Measurements from ENCODE around the gene ABCC5.

Gene ABCC5

DNA sequence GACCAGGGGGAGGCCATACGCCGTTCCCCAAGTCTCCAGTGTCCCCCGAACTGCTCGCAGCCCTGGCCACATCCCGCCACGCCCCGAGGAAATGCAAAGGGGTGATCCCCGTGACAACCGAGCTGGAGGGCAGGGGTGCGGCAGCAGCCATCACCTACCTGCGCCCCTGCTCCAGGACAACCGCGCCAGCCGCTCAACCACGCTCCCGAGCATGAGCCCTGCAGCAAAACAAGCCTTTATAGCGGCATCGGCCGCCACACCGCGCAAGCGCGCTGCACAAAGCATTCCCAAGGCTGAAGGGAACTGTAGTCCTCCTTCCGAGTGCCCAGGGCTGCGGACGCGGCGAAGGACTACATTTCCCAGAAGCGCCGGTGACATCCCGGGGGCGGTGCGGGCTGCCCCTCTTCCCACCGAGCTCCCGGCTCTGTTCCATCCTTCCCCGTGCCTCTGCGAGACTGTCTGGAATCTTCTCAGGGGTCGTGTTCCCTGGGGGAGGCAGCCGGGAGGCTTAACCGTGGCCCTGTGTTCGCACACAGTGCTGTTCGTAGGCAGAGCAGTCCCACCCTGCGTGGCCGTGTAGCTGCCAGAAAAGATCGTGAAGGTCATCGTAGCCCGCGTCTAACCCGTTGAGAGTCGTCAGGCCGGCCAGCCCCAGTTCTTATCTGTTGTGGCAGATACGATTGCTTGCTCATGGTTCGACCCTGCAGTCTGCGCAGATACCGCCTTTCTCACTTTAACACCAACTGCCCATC, at the start of gene ABCC5:
Gene ABCC5, minus strand, starts transcription at position 213 of the 752 bp plus-strand sequence. CDS start 3,492 bp downstream, outside the sequence.
- H3K27ac ChIP-seq: peak within 1 kb of the TSS; percentile 75
- no peak for TF ChIP-seq ZFX (IDR thresholded peaks at IDR 0.05)
- TF ChIP-seq, protein P1, sequence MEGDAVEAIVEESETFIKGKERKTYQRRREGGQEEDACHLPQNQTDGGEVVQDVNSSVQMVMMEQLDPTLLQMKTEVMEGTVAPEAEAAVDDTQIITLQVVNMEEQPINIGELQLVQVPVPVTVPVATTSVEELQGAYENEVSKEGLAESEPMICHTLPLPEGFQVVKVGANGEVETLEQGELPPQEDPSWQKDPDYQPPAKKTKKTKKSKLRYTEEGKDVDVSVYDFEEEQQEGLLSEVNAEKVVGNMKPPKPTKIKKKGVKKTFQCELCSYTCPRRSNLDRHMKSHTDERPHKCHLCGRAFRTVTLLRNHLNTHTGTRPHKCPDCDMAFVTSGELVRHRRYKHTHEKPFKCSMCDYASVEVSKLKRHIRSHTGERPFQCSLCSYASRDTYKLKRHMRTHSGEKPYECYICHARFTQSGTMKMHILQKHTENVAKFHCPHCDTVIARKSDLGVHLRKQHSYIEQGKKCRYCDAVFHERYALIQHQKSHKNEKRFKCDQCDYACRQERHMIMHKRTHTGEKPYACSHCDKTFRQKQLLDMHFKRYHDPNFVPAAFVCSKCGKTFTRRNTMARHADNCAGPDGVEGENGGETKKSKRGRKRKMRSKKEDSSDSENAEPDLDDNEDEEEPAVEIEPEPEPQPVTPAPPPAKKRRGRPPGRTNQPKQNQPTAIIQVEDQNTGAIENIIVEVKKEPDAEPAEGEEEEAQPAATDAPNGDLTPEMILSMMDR (conservative IDR thresholded peaks at IDR 0.05): peak; percentile 89

DNA sequence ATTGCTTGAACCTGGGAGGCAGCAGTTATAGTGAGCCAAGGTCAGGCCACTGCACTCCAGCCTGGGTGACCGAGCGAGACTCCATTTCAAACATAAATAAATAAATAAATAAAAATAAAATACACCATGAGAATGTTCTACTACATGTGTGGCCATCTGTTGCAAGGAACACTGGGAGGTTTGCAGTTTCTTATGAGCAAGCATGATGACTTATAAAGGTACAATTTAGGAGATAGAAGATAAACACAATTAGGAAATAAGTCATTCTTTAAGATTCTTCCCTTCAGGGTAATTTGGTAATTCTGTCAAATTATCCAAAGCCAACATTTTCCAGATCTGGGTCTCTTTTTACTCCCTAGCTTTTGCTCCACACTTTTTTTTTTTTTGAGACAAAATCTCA, 48.5 kb upstream of the ABCC5 start:
- no peak for TF ChIP-seq ZFX (IDR thresholded peaks at IDR 0.05)
- TF ChIP-seq, protein P1 (conservative IDR thresholded peaks at IDR 0.05): no peak
- no peak overlapping the region for H3K27ac ChIP-seq

DNA sequence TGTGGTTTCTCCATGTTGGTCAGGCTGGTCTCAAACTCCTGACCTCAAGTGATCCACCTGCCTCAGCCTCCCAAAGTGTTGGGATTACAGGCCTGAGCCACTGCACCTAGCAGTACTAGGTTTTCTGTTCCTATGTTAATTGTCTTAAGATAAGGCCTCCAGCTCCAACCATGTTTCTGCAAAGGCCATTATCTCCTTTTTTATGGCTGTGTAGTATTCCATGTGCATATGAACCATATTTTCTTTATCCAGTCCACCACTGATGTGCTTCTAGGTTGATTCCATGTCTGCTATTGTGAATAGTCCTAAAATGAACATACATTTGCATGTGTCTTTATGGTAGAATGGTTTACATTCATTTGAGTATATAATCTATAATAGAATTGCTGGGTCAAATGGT, 45.0 kb upstream of the ABCC5 start:
- H3K27ac ChIP-seq: no peak overlapping the region
- TF ChIP-seq, protein P1 (conservative IDR thresholded peaks at IDR 0.05): no peak
- no peak for TF ChIP-seq ZFX (IDR thresholded peaks at IDR 0.05)

DNA sequence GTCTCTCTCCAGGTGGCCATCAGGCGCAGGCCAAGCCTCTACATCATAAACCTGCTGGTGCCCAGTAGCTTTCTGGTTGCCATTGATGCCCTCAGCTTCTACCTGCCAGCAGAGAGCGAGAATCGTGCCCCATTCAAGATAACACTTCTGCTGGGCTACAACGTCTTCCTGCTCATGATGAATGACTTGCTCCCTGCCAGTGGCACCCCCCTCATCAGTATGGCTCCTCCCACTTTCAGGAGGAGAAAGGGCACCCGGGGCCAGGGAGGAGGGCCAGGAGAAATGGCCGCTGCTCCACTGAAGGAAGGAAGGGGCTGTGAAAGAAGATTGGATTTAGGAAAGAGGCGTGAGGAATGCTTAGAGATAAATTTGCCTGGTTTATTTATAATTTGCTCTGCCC, 41.7 kb upstream of the ABCC5 start:
- TF ChIP-seq, protein P1 (conservative IDR thresholded peaks at IDR 0.05): no peak
- TF ChIP-seq ZFX (IDR thresholded peaks at IDR 0.05): no peak
- H3K27ac ChIP-seq: no peak overlapping the region

DNA sequence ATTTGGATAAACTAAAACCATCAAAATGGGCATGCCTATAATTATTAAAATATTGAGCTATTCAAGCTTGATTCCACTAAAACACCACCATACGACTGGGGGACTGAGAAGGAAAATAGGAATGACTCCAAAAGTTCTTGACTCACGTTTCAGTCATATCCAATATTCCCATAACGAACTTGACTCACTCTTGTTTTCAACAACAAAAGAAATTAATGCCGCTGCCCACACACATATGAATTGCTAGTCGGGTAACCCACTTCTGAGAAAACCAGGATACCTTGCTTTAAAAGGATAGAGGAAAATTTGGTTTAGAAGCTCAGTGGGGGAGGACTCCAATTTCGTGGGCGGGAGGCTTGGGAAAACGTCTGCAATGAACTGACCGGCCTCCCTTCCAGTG, 40.3 kb upstream of the ABCC5 start:
- no peak overlapping the region for H3K27ac ChIP-seq
- TF ChIP-seq, protein P1 (conservative IDR thresholded peaks at IDR 0.05): no peak
- no peak for TF ChIP-seq ZFX (IDR thresholded peaks at IDR 0.05)

DNA sequence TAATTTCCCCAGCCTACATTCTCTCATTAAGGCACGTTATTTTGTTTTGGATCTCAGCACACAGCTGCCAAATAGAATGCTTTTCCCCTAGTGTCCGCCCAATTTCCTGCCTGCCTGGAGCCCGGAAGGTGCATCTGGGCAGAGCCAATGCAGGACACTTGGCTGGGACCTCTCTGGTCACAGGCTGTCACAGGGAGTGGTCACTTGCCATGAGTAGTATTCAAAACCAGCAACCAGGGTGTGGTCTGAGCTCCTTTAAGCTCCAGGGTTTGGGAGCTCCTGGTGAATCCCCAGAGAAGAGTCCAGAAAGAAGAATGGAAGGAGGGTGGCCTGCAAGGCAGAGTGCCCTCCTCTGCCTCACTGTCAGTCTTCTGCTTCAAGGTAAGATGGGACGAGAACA, 35.1 kb upstream of the ABCC5 start, which contains the start of gene HTR3C:
Gene HTR3C, plus strand, starts transcription at position 281 of the 400 bp plus-strand sequence. Its CDS starts 34 bp downstream, at position 315.
- H3K27ac ChIP-seq: no peak within 1 kb of the TSS
- TF ChIP-seq, protein P1 (conservative IDR thresholded peaks at IDR 0.05): no peak
- no peak for TF ChIP-seq ZFX (IDR thresholded peaks at IDR 0.05)

DNA sequence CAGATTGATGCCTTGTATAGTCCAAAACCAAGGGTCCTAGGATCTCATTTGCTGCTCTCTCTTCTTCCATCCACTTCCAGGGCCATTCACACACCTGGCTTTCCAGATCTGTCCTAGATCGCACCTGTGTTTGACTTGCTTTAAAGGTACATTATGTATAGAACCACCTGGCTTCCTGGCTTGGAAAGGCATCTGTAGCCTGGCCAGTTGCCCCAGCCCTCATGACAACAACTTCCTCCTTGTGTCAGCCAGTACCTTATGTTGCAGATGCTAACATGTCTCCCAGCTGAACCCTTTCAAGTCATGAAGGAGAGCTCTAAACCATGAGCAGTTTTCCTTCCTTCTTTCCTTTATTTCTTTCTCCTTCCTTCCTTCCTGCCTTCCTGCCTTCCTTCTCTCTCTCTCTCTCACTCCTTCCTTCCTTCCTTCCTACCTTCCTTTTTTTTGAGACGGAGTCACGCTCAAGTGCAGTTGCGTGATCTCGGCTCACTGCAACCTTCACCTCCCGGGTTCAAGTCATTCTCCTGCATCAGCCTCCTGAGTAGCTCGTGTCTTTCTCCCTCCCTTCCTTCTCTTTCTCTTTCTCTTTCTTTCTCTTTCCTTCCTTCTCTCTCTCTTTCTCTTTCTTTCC, 32.6 kb upstream of the ABCC5 start:
- peak overlapping the region; percentile 29 for H3K27ac ChIP-seq
- TF ChIP-seq ZFX (IDR thresholded peaks at IDR 0.05): no peak
- TF ChIP-seq, protein P1 (conservative IDR thresholded peaks at IDR 0.05): no peak
